ENCODE data around the gene NOC2L. TPM values are rescaled to one million over a fixed set of nuclear protein-coding genes. Genes with fewer than 3 reads are reported as not detected.

Gene NOC2L
- total RNA-seq, 1 experiment from 2014 or later = 68.1 TPM

DNA sequence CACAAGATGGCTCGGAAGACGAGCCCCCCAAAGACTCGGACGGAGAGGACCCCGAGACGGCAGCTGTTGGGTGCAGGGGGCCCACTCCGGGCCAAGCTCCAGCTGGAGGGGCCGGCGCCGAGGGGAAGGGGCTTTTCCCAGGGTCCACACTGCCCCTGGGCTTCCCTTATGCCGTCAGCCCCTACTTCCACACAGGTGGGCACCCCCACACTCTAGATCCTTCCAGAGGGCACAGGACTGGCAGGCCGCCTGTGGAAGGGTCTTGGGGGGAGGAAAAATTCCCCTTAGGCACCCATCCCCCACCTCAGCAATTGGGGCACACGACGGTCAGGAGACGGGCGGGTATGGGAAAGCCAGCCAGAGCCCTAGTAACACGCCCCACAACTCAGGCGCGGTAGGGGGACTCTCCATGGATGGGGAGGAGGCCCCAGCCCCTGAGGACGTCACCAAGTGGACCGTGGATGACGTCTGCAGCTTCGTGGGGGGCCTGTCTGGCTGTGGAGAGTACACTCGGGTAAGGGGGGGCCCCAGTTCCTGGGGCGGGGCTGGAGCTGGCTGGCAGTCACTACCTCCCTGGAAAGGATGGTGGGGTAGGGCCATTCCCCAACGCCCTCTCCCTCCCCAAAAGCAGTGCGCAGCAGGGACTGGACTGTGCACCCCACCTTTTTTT lies 16.1 kb downstream of the NOC2L start:
- DNase-seq (ENCODE audit: low read depth) = no peak

DNA sequence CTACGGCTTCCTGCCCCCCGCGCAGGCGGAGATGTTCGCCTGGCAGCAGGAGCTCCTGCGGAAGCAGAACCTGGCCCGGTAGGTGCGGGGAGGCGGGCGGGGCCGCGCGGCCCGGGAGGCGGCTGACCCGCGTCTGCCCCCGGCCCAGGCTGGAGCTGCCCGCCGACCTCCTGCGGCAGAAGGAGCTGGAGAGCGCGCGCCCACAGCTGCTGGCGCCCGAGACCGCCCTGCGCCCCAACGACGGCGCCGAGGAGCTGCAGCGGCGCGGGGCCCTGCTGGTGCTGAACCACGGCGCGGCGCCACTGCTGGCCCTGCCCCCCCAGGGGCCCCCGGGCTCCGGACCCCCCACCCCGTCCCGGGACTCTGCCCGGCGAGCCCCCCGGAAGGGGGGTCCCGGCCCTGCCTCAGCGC lies 16.6 kb downstream of the NOC2L start:
- DNase-seq (ENCODE audit: low read depth) = no peak

GRCh38 chr1:941588-942383 lies 17.3 kb downstream of the NOC2L start:
- peak; percentile 78 for DNase-seq (ENCODE audit: low read depth)

GRCh38 chr1:941015-941587 lies 18.0 kb downstream of the NOC2L start:
- no peak for DNase-seq (ENCODE audit: low read depth)

GRCh38 chr1:940107-941014 lies 18.7 kb downstream of the NOC2L start:
- peak; percentile 67 for DNase-seq (ENCODE audit: low read depth)

GRCh38 chr1:939511-940106 lies 19.4 kb downstream of the NOC2L start:
- no peak for DNase-seq (ENCODE audit: low read depth)

DNA sequence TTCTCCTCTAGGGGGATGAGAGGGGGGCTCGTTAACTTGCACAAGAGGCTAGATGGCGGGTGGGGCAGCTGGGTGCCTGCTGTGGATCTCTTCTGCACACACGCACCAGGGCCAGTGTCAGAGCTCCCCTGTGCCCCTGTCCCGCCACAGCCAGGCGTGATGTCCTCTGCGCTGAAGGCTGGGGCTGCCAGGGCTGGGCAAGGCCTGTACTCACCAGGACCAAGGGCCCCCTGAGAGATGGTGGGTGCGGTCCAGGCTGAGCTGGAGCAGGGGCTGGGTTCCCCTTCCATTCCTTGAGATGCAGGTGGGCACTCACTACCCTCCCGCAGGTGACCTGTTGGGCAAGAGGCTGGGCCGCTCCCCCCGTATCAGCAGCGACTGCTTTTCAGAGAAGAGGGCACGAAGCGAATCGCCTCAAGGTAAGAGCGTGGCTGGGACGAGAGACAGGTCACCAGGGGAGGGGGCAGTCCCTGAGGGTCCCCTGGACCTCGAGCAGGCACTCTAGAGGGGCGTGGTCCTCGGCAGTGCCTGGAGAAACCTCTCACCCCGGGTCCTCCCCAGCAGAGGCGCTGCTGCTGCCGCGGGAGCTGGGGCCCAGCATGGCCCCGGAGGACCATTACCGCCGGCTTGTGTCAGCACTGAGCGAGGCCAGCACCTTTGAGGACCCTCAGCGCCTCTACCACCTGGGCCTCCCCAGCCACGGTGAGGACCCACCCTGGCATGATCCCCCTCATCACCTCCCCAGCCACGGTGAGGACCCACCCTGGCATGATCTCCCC lies 20.2 kb downstream of the NOC2L start:
- DNase-seq (ENCODE audit: low read depth) = no peak

DNA sequence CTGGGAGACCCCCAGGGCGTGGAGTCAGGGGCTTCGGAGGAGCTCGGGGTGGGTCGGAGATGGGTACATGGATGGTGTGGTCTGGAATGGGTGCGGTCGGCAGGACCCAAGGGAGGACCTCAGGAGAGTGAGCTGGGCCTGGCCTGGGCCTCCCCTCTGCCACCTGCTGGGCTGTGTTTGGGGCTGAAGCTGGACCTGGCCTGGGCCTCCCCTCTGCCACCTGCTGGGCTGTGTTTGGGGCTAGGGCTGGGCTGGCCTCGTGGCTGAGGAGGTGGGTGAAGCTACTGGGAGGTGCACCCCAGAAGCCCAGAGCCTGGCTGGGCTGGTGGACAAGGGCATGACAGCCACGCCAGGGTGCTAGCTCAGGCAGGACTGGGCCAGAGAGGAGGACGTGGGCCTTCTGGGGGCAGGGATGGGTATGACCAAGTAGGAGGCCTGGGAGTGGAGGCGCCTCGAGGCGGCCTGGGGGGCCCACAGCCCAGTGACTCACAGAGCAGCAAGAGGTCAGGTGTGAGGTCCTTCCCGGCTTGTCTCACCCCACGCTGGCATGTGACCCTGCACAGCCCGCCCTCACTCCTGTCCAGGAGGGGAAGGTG lies 20.9 kb downstream of the NOC2L start:
- DNase-seq (ENCODE audit: low read depth) = peak; percentile 47

- no peak for DNase-seq (ENCODE audit: low read depth)
Measured at GRCh38 chr1:937521-937920, 21.5 kb downstream of the NOC2L start.

GRCh38 chr1:936348-937264 lies 22.4 kb downstream of the NOC2L start:
- no peak for DNase-seq (ENCODE audit: low read depth)

- DNase-seq (ENCODE audit: low read depth) = no peak
Measured at GRCh38 chr1:935751-936231, 23.3 kb downstream of the NOC2L start.

- DNase-seq (ENCODE audit: low read depth) = no peak
Measured at GRCh38 chr1:934991-935750, 23.9 kb downstream of the NOC2L start.

DNA sequence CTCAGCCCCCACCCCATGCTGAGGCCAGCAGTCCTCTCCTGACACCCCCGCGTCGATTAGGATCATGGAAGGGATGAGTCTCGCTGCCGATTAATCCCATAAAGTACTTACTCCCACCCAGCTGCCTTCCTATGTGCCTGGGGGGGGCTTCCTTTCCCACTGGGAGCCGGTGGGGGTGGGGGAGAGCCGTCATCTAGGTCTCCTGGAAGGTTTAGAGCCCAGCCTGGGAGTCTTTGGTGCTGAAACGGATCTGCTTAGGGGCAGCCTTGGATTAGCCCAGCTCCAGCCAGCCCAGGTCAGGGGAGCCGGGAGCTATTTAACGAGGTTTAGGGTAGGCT lies 25.5 kb downstream of the NOC2L start:
- DNase-seq (ENCODE audit: low read depth) = no peak

GRCh38 chr1:932776-933602 lies 26.1 kb downstream of the NOC2L start:
- no peak for DNase-seq (ENCODE audit: low read depth)

GRCh38 chr1:932173-932510 lies 26.9 kb downstream of the NOC2L start:
- DNase-seq (ENCODE audit: low read depth) = no peak

GRCh38 chr1:931380-932172 lies 27.5 kb downstream of the NOC2L start:
- DNase-seq (ENCODE audit: low read depth) = no peak

DNA sequence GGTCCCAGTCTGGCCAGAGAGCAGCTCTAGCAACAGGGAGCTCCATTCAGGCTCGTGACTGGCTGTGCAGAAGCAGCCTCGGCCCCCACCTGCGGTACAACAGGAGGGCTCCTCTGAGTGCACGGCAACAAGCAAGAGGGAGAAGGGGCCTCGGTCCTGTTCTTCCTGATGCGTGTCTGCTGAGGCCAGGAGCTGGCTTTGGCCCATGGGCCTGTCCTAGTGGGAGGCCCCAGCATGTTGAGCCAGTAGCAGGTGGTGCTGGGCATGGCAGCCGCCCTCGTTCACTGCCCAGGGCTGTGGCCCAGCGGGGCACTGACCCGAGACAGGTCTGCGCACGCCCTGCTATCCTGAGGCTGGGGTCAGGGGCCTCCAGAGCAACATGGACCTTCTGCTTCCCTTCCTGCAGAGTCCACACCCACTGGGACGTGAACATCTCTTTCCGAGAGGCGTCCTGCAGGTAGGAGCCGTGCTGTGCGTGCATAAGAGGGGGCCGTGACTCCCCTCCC lies 28.4 kb downstream of the NOC2L start:
- DNase-seq (ENCODE audit: low read depth) = no peak
